Loucy (cell line): ENCODE results near the gene WFDC10B.

Experiments
- H2AFZ ChIP-seq: fragments of 200-600 bp; sonication (generic); 2 replicates; pipeline ENCODE4 v1.6.0; 2016; ENCODE audit warnings: antibody characterized with exemption, mild to moderate bottlenecking, low read length, moderate library complexity
- H3F3A ChIP-seq: fragments of 200-600 bp; 2 replicates; pipeline ENCODE4 v1.6.0; 2016; ENCODE audit warnings: antibody characterized with exemption, low read depth, mild to moderate bottlenecking
- H3K27me3 ChIP-seq: fragments of 200-600 bp; sonication (generic); 2 replicates; pipeline ENCODE4 v1.6.1; 2014; ENCODE audit warnings: low read length, mild to moderate bottlenecking; ENCODE audit not compliant: insufficient read depth, poor library complexity, severe bottlenecking
- H3K36me3 ChIP-seq: fragments of 200-600 bp; sonication (generic); 2 replicates; pipeline ENCODE4 v1.6.1; 2016; ENCODE audit warnings: low read length; ENCODE audit not compliant: insufficient read depth
- H3K4me1 ChIP-seq: fragments of 200-600 bp; sonication (generic); 2 replicates; pipeline ENCODE4 v1.5.1; 2014; ENCODE audit warnings: low read length, mild to moderate bottlenecking; ENCODE audit not compliant: insufficient read depth, poor library complexity, severe bottlenecking
- H3K4me2 ChIP-seq: fragments of 200-600 bp; sonication (generic); 2 replicates; pipeline ENCODE4 v1.6.0; 2014; ENCODE audit warnings: antibody characterized with exemption, low read length, low read depth, mild to moderate bottlenecking; ENCODE audit not compliant: poor library complexity, severe bottlenecking
- H3K4me3 ChIP-seq: fragments of 200-600 bp; sonication (generic); 2 replicates; pipeline ENCODE4 v1.5.1; 2014; ENCODE audit warnings: low read length, mild to moderate bottlenecking, mixed read lengths; ENCODE audit not compliant: poor library complexity, severe bottlenecking
- H3K79me2 ChIP-seq: fragments of 200-600 bp; sonication (generic); 2 replicates; pipeline ENCODE4 v1.6.1; 2014; ENCODE audit warnings: low read length; ENCODE audit not compliant: insufficient read depth
- H3K9ac ChIP-seq: fragments of 200-600 bp; sonication (generic); 2 replicates; pipeline ENCODE4 v1.6.0; 2014; ENCODE audit warnings: mild to moderate bottlenecking, low read depth, low read length, moderate library complexity; ENCODE audit not compliant: poor library complexity, severe bottlenecking
- H3K9me2 ChIP-seq: fragments of 200-600 bp; sonication (generic); replicated peaks from 2 replicates; pipeline ENCODE4 v1.6.1; 2016; ENCODE audit warnings: low read depth, low read length, mixed read lengths
- H3K9me3 ChIP-seq: fragments of 200-600 bp; sonication (generic); 2 replicates; pipeline ENCODE4 v1.6.1; 2014; ENCODE audit warnings: mild to moderate bottlenecking, antibody characterized with exemption, low read length, low read depth; ENCODE audit not compliant: insufficient read depth
- H4K20me1 ChIP-seq: fragments of 200-600 bp; sonication (generic); 2 replicates; pipeline ENCODE4 v1.6.0; 2014; ENCODE audit warnings: antibody characterized with exemption, low read length, mild to moderate bottlenecking; ENCODE audit not compliant: insufficient read depth, poor library complexity, severe bottlenecking
- EZH2phosphoT487 ChIP-seq: fragments of 200-600 bp; IDR thresholded peaks from 2 replicates; pipeline ENCODE4 v1.6.1; 2018; ENCODE audit warnings: antibody characterized with exemption, mild to moderate bottlenecking, moderate library complexity, borderline replicate concordance
- TF ChIP-seq, protein P1 (sequence below): fragments of 200-600 bp; sonication (generic); conservative IDR thresholded peaks from 2 replicates; pipeline ENCODE4 v1.5.1; 2014; ENCODE audit warnings: mild to moderate bottlenecking, antibody characterized with exemption, low read length

Gene WFDC10B

DNA sequence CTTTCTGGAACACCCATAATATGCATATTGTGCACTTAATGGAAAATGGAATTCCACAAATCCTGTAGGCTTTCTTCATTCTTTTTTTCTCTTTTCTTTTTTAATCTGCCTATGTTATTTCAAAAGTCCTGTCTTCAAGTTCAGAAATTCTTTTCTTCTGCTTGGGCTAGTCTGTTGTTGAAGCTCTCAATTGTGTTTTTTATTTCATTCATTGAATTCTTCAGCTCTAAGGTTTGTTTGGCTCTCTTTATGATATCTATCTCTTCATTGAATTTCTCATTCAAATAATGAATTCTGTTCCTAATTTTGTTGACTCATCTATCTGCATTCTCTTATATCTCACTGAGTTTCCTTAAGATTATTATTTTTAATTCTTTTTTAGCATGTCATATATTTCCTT lies 27.4 kb upstream of the WFDC10B start:
- TF ChIP-seq, protein P1, sequence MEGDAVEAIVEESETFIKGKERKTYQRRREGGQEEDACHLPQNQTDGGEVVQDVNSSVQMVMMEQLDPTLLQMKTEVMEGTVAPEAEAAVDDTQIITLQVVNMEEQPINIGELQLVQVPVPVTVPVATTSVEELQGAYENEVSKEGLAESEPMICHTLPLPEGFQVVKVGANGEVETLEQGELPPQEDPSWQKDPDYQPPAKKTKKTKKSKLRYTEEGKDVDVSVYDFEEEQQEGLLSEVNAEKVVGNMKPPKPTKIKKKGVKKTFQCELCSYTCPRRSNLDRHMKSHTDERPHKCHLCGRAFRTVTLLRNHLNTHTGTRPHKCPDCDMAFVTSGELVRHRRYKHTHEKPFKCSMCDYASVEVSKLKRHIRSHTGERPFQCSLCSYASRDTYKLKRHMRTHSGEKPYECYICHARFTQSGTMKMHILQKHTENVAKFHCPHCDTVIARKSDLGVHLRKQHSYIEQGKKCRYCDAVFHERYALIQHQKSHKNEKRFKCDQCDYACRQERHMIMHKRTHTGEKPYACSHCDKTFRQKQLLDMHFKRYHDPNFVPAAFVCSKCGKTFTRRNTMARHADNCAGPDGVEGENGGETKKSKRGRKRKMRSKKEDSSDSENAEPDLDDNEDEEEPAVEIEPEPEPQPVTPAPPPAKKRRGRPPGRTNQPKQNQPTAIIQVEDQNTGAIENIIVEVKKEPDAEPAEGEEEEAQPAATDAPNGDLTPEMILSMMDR: no peak
- TF ChIP-seq EZH2phosphoT487: no peak
- Histone ChIP-seq H3K9me3 (no peaks in the 10 kb centered on the region), H3K4me2 (no peak overlapping the region), H3K9ac (no peak overlapping the region), H3K36me3 (no peaks in the 10 kb centered on the region), H4K20me1 (no peaks in the 10 kb centered on the region), H3K79me2 (no peaks in the 10 kb centered on the region), H3K9me2 (no peaks in the 10 kb centered on the region), H3F3A (no peaks in the 10 kb centered on the region), H3K4me3 (no peak overlapping the region), H3K4me1 (no peaks in the 10 kb centered on the region), H2AFZ (no peak overlapping the region), H3K27me3 (no peaks in the 10 kb centered on the region)

DNA sequence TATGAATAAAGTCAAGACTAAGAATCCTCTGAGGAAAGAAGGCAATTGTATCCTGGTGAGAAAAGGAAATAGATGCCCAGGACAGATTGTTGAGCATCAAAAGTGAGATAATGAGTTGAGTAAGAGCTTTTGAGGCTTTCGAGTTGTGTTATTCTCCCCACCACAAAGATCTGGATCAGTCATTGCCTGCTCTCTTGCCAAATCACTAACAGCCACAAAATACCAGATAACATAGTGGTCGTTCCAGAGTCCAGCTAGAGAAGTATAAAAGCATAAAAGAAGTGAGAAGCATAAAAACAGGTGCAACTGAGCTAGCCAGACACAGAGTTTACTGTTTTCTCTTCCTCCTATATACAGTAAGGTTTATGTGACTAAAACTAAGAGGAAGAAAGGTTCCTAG lies 22.2 kb upstream of the WFDC10B start:
- no peaks in the 10 kb centered on the region for H3K79me2 ChIP-seq
- H3K9me2 ChIP-seq: no peaks in the 10 kb centered on the region
- H3K27me3 ChIP-seq: no peaks in the 10 kb centered on the region
- H3K9me3 ChIP-seq: no peaks in the 10 kb centered on the region
- H3K9ac ChIP-seq: no peak overlapping the region
- no peaks in the 10 kb centered on the region for H3F3A ChIP-seq
- H3K4me1 ChIP-seq: no peaks in the 10 kb centered on the region
- no peak for TF ChIP-seq EZH2phosphoT487
- TF ChIP-seq, protein P1: no peak
- H2AFZ ChIP-seq: no peak overlapping the region
- H4K20me1 ChIP-seq: no peaks in the 10 kb centered on the region
- no peak overlapping the region for H3K4me2 ChIP-seq
- no peak overlapping the region for H3K4me3 ChIP-seq
- H3K36me3 ChIP-seq: no peaks in the 10 kb centered on the region

DNA sequence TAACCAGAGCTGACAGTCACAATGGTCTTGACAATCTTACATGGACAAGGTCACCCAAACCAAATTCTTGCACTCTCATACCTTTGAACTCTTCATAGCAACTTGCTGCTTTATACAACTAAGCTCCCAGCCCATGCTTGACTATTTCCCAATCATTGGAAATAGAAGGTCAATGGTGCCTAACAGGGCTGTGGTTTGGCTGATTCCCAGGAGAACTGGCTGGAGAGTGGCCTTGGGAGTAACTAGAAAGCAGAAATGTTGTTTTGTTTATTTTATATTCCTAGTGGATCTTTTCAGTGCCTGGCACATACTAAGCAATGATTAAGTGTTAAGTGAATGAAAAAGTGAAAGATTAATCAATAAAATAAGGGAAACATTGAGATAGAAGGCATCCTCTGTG lies 20.3 kb upstream of the WFDC10B start:
- Histone ChIP-seq H3K79me2 (no peaks in the 10 kb centered on the region), H3K9me3 (no peaks in the 10 kb centered on the region), H3K9ac (no peak overlapping the region), H2AFZ (no peak overlapping the region), H3K4me2 (no peak overlapping the region), H3F3A (no peaks in the 10 kb centered on the region), H3K9me2 (no peaks in the 10 kb centered on the region), H3K4me3 (no peak overlapping the region), H4K20me1 (no peaks in the 10 kb centered on the region), H3K36me3 (no peaks in the 10 kb centered on the region), H3K27me3 (no peaks in the 10 kb centered on the region), H3K4me1 (no peaks in the 10 kb centered on the region)
- TF ChIP-seq, protein P1: no peak
- no peak for TF ChIP-seq EZH2phosphoT487
